PC-3 (cell line): Measurements from ENCODE around the gene MRRF.

Experiments used
- EZH2 ChIP-seq: fragments of 300-600 bp; sonication (generic); IDR thresholded peaks from one replicate; pipeline ENCODE4 v1.6.1; 2017; ENCODE audit warnings: antibody characterized with exemption, mild to moderate bottlenecking, low read length; ENCODE audit not compliant: unreplicated experiment
- TF ChIP-seq, protein P1 (sequence below): fragments of 300-600 bp; sonication (generic); conservative IDR thresholded peaks from 2 replicates; pipeline ENCODE4 v1.5.1; 2017; ENCODE audit warnings: antibody characterized with exemption, low read depth, mild to moderate bottlenecking, low read length

DNA sequence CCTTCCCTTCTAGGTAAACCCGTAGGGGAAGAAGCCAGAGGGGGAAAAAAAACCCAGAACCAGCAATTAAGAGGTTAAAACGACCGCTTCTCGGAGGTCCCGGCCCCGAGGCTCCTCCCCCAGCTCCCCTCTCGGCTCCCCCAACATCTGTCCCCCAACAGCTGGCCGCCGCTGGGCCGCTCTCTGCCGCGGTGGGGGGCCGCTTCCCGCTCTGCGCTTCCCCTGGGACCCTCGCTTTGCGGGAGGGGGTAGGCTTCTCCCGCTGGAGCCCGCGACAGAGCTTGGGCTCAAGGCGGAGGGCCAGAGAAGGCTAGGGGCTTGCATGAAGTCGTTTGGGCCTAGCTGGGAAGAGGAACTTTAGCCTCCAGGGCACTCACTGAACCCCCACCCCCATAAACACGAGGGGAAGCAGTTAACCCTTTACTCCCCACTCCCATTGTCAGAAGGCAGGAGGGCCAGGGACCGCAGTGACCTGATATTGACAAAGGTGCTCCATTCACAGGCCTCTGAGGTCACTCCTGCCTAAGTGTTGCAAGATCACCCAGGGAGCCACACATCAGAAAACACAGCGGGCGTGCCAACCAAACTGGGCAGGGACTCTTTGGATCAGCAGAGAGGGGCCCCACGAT lies 43.4 kb upstream of the MRRF start:
- TF ChIP-seq EZH2, result no peak
- TF ChIP-seq, protein P1, sequence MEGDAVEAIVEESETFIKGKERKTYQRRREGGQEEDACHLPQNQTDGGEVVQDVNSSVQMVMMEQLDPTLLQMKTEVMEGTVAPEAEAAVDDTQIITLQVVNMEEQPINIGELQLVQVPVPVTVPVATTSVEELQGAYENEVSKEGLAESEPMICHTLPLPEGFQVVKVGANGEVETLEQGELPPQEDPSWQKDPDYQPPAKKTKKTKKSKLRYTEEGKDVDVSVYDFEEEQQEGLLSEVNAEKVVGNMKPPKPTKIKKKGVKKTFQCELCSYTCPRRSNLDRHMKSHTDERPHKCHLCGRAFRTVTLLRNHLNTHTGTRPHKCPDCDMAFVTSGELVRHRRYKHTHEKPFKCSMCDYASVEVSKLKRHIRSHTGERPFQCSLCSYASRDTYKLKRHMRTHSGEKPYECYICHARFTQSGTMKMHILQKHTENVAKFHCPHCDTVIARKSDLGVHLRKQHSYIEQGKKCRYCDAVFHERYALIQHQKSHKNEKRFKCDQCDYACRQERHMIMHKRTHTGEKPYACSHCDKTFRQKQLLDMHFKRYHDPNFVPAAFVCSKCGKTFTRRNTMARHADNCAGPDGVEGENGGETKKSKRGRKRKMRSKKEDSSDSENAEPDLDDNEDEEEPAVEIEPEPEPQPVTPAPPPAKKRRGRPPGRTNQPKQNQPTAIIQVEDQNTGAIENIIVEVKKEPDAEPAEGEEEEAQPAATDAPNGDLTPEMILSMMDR, result no peak
